T-helper 17 cell (primary cell): ENCODE data around the gene DYNLT5. TPM values are rescaled to one million over a fixed set of nuclear protein-coding genes. Genes with fewer than 3 reads are reported as not detected.
"Not testable (repeated sequence)": the region's sequence is repeated elsewhere in the genome, so short reads cannot be mapped to it uniquely, and the experiment has no call there.

ENCODE experiments used
- ATAC-seq: fragments of 150-1000 bp; cut with Tn5 transposase; 2 replicates; pipeline ENCODE4 v1.10.0; 2021; ENCODE audit warnings: mild to moderate bottlenecking, moderate library complexity
- DNase-seq, 3 donors: peaks; one replicate each; pipeline versions ENCODE4 v3.0.0 to v3.0.0-alpha.2; 2020 to 2021
- H3K9me3 ChIP-seq: one replicate; pipeline ENCODE4 v1.7.0; 2013; ENCODE audit warnings: low read length, mild to moderate bottlenecking; ENCODE audit not compliant: control insufficient read depth, poor library complexity, severe bottlenecking
- H3K27ac Mint-ChIP-seq: one replicate; pipeline ENCODE4 v1.8.0; 2022; ENCODE audit warnings: mild to moderate bottlenecking, moderate library complexity, mixed read lengths
- H3K27me3 Mint-ChIP-seq: one replicate; pipeline ENCODE4 v1.8.0; 2022; ENCODE audit warnings: mixed read lengths
- H3K36me3 Mint-ChIP-seq: one replicate; pipeline ENCODE4 v1.8.0; 2022; ENCODE audit warnings: low read depth, mixed read lengths
- H3K4me1 Mint-ChIP-seq: one replicate; pipeline ENCODE4 v1.8.0; 2022; ENCODE audit warnings: mild to moderate bottlenecking, mixed read lengths
- H3K4me3 Mint-ChIP-seq: one replicate; pipeline ENCODE4 v1.8.0; 2022; ENCODE audit warnings: mild to moderate bottlenecking, moderate library complexity, mixed read lengths
- total RNA-seq, 4 donors: library from RNA in 2 of 4; stranded (reverse) in 2 of 4; gene quantifications; one replicate each; pipeline ENCODE4 v1.2.3 and lab custom pipeline; 2022 to 2026

DYNLT5 gene
- total RNA-seq, 2 donors from 2014 or later = not detected

- no peaks in the 10 kb centered on the region for H3K36me3 Mint-ChIP-seq
- DNase-seq (no peak), ATAC-seq (peak; percentile 54)
- no peak overlapping the region for H3K27ac Mint-ChIP-seq
- H3K4me3 Mint-ChIP-seq = no peak overlapping the region
- H3K27me3 Mint-ChIP-seq = peaks cover 4% of the 10 kb centered on the region
- H3K4me1 Mint-ChIP-seq = peaks cover 14% of the 10 kb centered on the region
- H3K9me3 ChIP-seq = no peaks in the 10 kb centered on the region
Measured at GRCh38 chr1:66732407-66733166, 19.7 kb upstream of the DYNLT5 start.

GRCh38 chr1:66733348-66734017 lies 18.8 kb upstream of the DYNLT5 start:
- peaks cover 14% of the 10 kb centered on the region for H3K4me1 Mint-ChIP-seq
- peaks cover 4% of the 10 kb centered on the region for H3K27me3 Mint-ChIP-seq
- ATAC-seq = no peak
- H3K36me3 Mint-ChIP-seq = no peaks in the 10 kb centered on the region
- no peak overlapping the region for H3K27ac Mint-ChIP-seq
- no peak overlapping the region for H3K4me3 Mint-ChIP-seq
- no peak for DNase-seq
- no peaks in the 10 kb centered on the region for H3K9me3 ChIP-seq

DNA sequence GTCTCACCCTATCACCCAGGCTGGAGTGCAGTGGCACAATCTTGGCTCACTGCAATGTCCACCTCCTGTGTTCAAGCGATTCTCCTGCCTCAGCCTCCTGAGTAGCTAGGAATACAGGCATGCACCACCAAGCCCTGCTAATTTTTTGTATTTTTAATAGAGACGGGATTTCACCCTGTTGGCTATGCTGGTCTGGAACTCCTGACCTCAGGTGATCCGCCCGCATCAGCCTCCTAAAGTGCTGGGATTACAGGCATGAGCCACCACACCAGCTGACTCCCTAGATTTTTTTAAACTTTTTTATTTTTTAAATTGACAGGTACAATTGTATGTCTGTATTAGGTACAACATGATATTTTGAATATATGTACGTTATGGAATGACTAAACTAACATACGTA lies 17.7 kb upstream of the DYNLT5 start:
- not testable (repeated sequence) for DNase-seq, ATAC-seq, H3K27me3 Mint-ChIP-seq, H3K4me3 Mint-ChIP-seq, H3K9me3 ChIP-seq, H3K27ac Mint-ChIP-seq, H3K4me1 Mint-ChIP-seq, H3K36me3 Mint-ChIP-seq

GRCh38 chr1:66737836-66738235 lies 14.4 kb upstream of the DYNLT5 start:
- ATAC-seq (no peak), DNase-seq (no peak)
- Mint-ChIP-seq H3K4me1 (no peaks in the 10 kb centered on the region), H3K36me3 (no peaks in the 10 kb centered on the region), H3K4me3 (no peak overlapping the region), H3K27me3 (no peaks in the 10 kb centered on the region), H3K27ac (no peak overlapping the region)
- no peaks in the 10 kb centered on the region for H3K9me3 ChIP-seq

DNA sequence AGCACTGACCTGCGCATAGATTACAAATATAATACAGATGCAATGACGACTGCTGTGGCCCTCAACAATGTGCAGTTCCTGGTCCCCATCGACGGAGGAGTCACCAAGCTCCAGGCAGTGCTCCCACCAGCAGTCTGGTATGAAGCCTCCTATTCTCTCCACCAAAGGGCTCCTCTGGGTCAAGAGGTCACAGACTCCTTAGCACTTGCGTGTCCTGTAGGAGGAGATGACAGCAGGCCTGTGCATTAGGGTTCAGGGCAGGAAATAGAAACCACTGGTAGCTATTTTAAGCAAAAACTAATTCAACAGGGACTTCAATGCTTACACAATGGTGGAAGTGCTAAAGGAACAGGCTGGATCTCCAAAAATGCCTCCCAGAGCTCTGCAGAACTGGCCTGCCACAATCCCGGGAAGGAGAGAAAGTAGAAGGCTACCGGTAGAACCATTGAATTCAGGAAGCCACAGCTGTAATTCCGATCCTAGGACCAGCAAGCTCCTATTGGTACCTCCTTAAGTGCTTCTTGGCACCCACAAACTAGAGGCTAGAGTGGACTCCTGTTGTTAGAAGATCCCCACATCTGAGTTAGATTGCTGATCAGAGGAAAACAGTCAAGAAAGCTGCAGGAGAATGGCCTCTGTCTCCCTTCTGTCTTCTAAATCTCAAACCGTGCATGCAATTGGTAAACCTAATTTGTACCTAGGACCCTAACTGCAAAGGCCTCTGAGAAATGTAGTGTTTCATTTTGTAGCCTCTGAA lies 12.7 kb upstream of the DYNLT5 start:
- Mint-ChIP-seq H3K27me3 (no peaks in the 10 kb centered on the region), H3K4me3 (no peak overlapping the region), H3K27ac (no peak overlapping the region), H3K36me3 (no peaks in the 10 kb centered on the region), H3K4me1 (no peaks in the 10 kb centered on the region)
- DNase-seq (no peak), ATAC-seq (no peak)
- no peaks in the 10 kb centered on the region for H3K9me3 ChIP-seq

- peaks cover 37% of the 10 kb centered on the region for H3K27me3 Mint-ChIP-seq
- no peaks in the 10 kb centered on the region for H3K36me3 Mint-ChIP-seq
- H3K27ac Mint-ChIP-seq = no peak overlapping the region
- no peak overlapping the region for H3K4me3 Mint-ChIP-seq
- H3K4me1 Mint-ChIP-seq = no peaks in the 10 kb centered on the region
- ATAC-seq = no peak
- no peaks in the 10 kb centered on the region for H3K9me3 ChIP-seq
- DNase-seq = no peak
Measured at GRCh38 chr1:66745451-66745850, 6.8 kb upstream of the DYNLT5 start.

DNA sequence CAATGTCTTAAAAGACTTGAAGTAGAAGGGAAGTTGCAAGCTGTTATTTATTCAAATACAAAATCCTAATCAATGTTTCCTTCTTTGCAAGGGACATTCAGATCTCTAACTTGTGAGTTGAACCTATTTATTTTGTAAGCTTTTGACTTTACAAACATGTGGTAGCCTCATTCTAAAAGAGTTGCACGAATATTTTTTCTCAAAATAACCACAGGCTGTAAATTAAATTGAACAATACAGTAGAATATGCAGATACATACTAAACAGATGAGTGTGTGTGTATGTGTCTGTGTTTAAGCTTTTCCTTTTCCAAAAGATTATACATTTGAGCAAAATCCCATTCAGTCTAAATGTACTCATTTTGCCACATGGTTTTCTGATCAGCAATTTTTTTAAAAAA lies 4.8 kb upstream of the DYNLT5 start:
- DNase-seq (no peak), ATAC-seq (no peak)
- Mint-ChIP-seq H3K4me3 (no peak overlapping the region), H3K27ac (no peak overlapping the region), H3K4me1 (peaks cover 7% of the 10 kb centered on the region), H3K27me3 (peaks cover 53% of the 10 kb centered on the region), H3K36me3 (no peaks in the 10 kb centered on the region)
- H3K9me3 ChIP-seq = no peaks in the 10 kb centered on the region

DNA sequence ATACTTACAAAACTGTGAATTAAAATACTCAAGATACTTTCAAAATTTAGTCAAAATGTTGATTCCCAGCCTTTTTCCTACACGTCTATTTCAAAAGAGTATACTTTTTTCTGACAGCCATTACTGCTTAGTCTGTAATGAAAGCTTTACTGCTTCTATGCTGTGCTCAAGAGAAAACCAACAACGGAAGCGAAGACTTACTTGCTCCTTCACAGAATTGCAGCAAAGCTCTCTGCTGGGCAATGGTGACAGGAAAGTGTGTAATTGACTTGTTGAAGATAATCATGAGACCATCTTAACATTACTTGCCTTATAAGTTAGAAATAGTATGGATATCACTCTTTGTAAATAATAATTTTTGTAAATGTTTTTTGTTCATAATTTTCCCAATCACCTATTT lies 1.7 kb upstream of the DYNLT5 start:
- H3K27me3 Mint-ChIP-seq = peaks cover 74% of the 10 kb centered on the region

GRCh38 chr1:66751160-66751559 lies 1.1 kb upstream of the DYNLT5 start:
- no peak for DNase-seq
- Mint-ChIP-seq H3K4me3 (no peak overlapping the region), H3K27me3 (peaks cover 73% of the 10 kb centered on the region), H3K36me3 (peaks cover 2% of the 10 kb centered on the region), H3K27ac (no peak overlapping the region), H3K4me1 (peaks cover 14% of the 10 kb centered on the region)
- no peak for ATAC-seq
- H3K9me3 ChIP-seq = no peaks in the 10 kb centered on the region

More for the DNA sequence above, 1.7 kb upstream of the DYNLT5 start:
- no peaks in the 10 kb centered on the region for H3K9me3 ChIP-seq
- no peak overlapping the region for H3K27ac Mint-ChIP-seq
- peaks cover 14% of the 10 kb centered on the region for H3K4me1 Mint-ChIP-seq
- DNase-seq (no peak), ATAC-seq (no peak)
- no peak overlapping the region for H3K4me3 Mint-ChIP-seq
- peaks cover 2% of the 10 kb centered on the region for H3K36me3 Mint-ChIP-seq

GRCh38 chr1:66752671-66753371 lies 562 bp downstream of the DYNLT5 start:
- H3K27me3 Mint-ChIP-seq = peaks cover 68% of the 10 kb centered on the region
- H3K9me3 ChIP-seq = no peaks in the 10 kb centered on the region
- no peak overlapping the region for H3K27ac Mint-ChIP-seq
- H3K4me3 Mint-ChIP-seq = peak overlapping the region; percentile 80
- H3K36me3 Mint-ChIP-seq = peaks cover 4% of the 10 kb centered on the region
- ATAC-seq = no peak
- H3K4me1 Mint-ChIP-seq = peaks cover 14% of the 10 kb centered on the region
- DNase-seq = no peak

DNA sequence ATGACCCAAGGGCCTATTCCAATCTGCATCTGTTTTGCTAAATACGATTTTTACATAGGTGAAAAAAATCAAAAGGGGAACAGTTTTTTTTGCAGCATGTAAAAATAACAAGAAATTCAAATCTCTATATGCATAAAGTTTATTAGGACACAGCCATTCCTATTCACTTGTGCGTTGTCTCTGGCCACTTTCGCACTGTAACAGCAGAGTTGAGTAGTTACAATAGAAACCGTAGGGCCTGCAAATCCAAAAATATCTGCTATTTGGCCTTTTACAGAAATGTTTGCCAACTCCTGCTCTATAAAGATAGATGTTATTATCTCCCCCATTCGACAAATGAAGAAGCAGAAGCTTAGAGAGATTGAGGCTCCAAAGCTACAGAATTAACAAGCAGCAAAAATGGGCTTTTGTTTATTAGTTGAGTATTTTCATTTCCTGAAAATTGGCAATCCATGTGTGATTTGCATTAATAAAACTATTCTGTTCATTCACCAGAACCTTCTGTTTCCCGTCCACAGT lies 5.5 kb downstream of the DYNLT5 start:
- no peak for DNase-seq
- Mint-ChIP-seq H3K36me3 (peaks cover 4% of the 10 kb centered on the region), H3K27ac (no peak overlapping the region), H3K27me3 (peaks cover 27% of the 10 kb centered on the region), H3K4me3 (no peak overlapping the region), H3K4me1 (peaks cover 9% of the 10 kb centered on the region)
- ATAC-seq = no peak
- H3K9me3 ChIP-seq = no peaks in the 10 kb centered on the region

DNA sequence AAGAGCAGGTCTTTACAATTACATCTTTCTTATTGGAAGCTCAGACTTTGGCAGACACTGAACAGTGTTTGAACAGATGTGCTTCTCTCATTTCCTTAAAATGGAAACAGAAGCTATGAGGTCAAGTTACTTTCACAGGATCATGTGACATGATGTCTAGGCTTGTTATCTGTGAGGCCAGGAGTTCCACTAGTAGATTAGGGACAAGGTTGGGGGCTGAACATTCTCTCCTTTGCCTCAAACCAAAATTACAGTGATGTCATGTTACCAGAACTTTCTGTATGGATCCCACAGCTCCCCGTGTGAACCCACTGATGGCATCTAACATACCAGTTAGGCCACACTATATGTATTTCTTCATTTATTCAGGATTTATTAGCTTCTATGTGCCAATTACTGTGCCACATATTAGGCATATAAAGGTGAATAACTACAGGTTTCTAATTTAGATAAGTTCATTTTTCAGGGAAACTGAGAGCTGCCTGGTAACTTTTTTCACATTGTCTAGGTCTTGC lies 6.0 kb downstream of the DYNLT5 start:
- DNase-seq (no peak), ATAC-seq (no peak)
- Mint-ChIP-seq H3K4me3 (no peak overlapping the region), H3K4me1 (peaks cover 5% of the 10 kb centered on the region), H3K27ac (no peak overlapping the region), H3K27me3 (peaks cover 22% of the 10 kb centered on the region), H3K36me3 (peaks cover 2% of the 10 kb centered on the region)
- no peaks in the 10 kb centered on the region for H3K9me3 ChIP-seq
